ENCODE data around the gene MAN1C1. TPM values are rescaled to one million over a fixed set of nuclear protein-coding genes. Genes with fewer than 3 reads are reported as not detected.

Gene MAN1C1
- total RNA-seq, 2 donors from 2014 or later = 2.2 to 4.3 TPM

- WGBS, 2 experiments (ENCODE audit: insufficient coverage in 1 of 2, insufficient read length in 1 of 2) = 95 to 98% methylated on average over 14 of the region's 14 CpGs
- H3K36me3 ChIP-seq (ENCODE audit: control insufficient read depth, insufficient read depth, low read length) = no peaks in the 10 kb centered on the region
- Mint-ChIP-seq H3K27me3 (ENCODE audit: insufficient read depth) (no peaks in the 10 kb centered on the region), H3K36me3 (ENCODE audit: low read depth) (no peaks in the 10 kb centered on the region), H3K4me1 (peaks cover 42% of the 10 kb centered on the region), H3K27ac (no peak overlapping the region), H3K4me3 (no peak overlapping the region), H3K9me3 (no peaks in the 10 kb centered on the region)
- H3K9me3 ChIP-seq (ENCODE audit: control insufficient read depth, low read length) = no peaks in the 10 kb centered on the region
- DNase-seq = no peak
- H3K4me3 ChIP-seq (ENCODE audit: low read length) = no peak overlapping the region
- H3K27ac ChIP-seq (ENCODE audit: low read depth, low read length) = no peak overlapping the region
- H3K27me3 ChIP-seq (ENCODE audit: control insufficient read depth, insufficient read depth, low read length, poor library complexity, severe bottlenecking) = no peaks in the 10 kb centered on the region
- no peak for TF ChIP-seq CTCF (conservative IDR thresholded peaks at IDR 0.05)
- H3K9ac ChIP-seq (ENCODE audit: extremely low read depth, low read length, poor library complexity, severe bottlenecking) = no peak overlapping the region
- peaks cover 4% of the 10 kb centered on the region for H3K4me1 ChIP-seq (ENCODE audit: control insufficient read depth, insufficient read depth, low read length)
These were observed 48.0 kb downstream of the MAN1C1 start for GRCh38 chr1:25664357-25665199.

- H3K9ac ChIP-seq (ENCODE audit: extremely low read depth, low read length, poor library complexity, severe bottlenecking) = no peak overlapping the region
- peaks cover 37% of the 10 kb centered on the region for H3K4me1 Mint-ChIP-seq
- WGBS, 2 experiments (ENCODE audit: insufficient coverage in 1 of 2, insufficient read length in 1 of 2) = 60 to 85% methylated on average over 1 to 5 of the region's 5 CpGs
- H3K27me3 ChIP-seq (ENCODE audit: control insufficient read depth, insufficient read depth, low read length, poor library complexity, severe bottlenecking) = no peaks in the 10 kb centered on the region
- no peaks in the 10 kb centered on the region for H3K9me3 Mint-ChIP-seq
- no peaks in the 10 kb centered on the region for H3K36me3 ChIP-seq (ENCODE audit: control insufficient read depth, insufficient read depth, low read length)
- H3K27ac ChIP-seq (ENCODE audit: low read depth, low read length) = peak overlapping the region; percentile 51
- TF ChIP-seq CTCF (conservative IDR thresholded peaks at IDR 0.05) = no peak
- H3K4me1 ChIP-seq (ENCODE audit: control insufficient read depth, insufficient read depth, low read length) = peaks cover 4% of the 10 kb centered on the region
- H3K27ac Mint-ChIP-seq = no peak overlapping the region
- no peaks in the 10 kb centered on the region for H3K9me3 ChIP-seq (ENCODE audit: control insufficient read depth, low read length)
- no peaks in the 10 kb centered on the region for H3K27me3 Mint-ChIP-seq (ENCODE audit: insufficient read depth)
- H3K4me3 Mint-ChIP-seq = no peak overlapping the region
- no peak overlapping the region for H3K4me3 ChIP-seq (ENCODE audit: low read length)
- H3K36me3 Mint-ChIP-seq (ENCODE audit: low read depth) = no peaks in the 10 kb centered on the region
- DNase-seq = no peak
These were observed 49.9 kb downstream of the MAN1C1 start for GRCh38 chr1:25666460-25666859.

- Mint-ChIP-seq H3K9me3 (peaks cover 8% of the 10 kb centered on the region), H3K4me1 (peaks cover 30% of the 10 kb centered on the region), H3K36me3 (ENCODE audit: low read depth) (no peaks in the 10 kb centered on the region), H3K4me3 (no peak overlapping the region), H3K27ac (no peak overlapping the region), H3K27me3 (ENCODE audit: insufficient read depth) (no peaks in the 10 kb centered on the region)
- no peak for DNase-seq
- no peak for TF ChIP-seq CTCF (conservative IDR thresholded peaks at IDR 0.05)
- no peak overlapping the region for H3K27ac ChIP-seq (ENCODE audit: low read depth, low read length)
- H3K4me1 ChIP-seq (ENCODE audit: control insufficient read depth, insufficient read depth, low read length) = peaks cover 4% of the 10 kb centered on the region
- no peak overlapping the region for H3K4me3 ChIP-seq (ENCODE audit: low read length)
- no peak overlapping the region for H3K9ac ChIP-seq (ENCODE audit: extremely low read depth, low read length, poor library complexity, severe bottlenecking)
- no peaks in the 10 kb centered on the region for H3K9me3 ChIP-seq (ENCODE audit: control insufficient read depth, low read length)
- WGBS, 2 experiments (ENCODE audit: insufficient coverage in 1 of 2, insufficient read length in 1 of 2) = 93 to 96% methylated on average over 9 of the region's 9 CpGs
- no peaks in the 10 kb centered on the region for H3K36me3 ChIP-seq (ENCODE audit: control insufficient read depth, insufficient read depth, low read length)
- no peaks in the 10 kb centered on the region for H3K27me3 ChIP-seq (ENCODE audit: control insufficient read depth, insufficient read depth, low read length, poor library complexity, severe bottlenecking)
These were observed 52.5 kb downstream of the MAN1C1 start for GRCh38 chr1:25668931-25669573.
